Gastrocnemius medialis (tissue), 4 donors: ENCODE results near the gene C5AR2.

Source experiments
- POLR2A ChIP-seq, 2 donors: fragments of 450-650 bp; IDR thresholded peaks; one replicate each; pipeline ENCODE4 v1.6.1; 2017; ENCODE audit warnings: antibody characterized with exemption in 2 of 2, mild to moderate bottlenecking in 2 of 2, moderate library complexity in 2 of 2
- TF ChIP-seq, protein P1 (sequence below), 5 experiments: fragments of 450-650 bp in 3 of 5; fragments of 200-600 bp in 2 of 5; sonication (generic) in 2 of 5; IDR thresholded peaks in 4 of 5; conservative IDR thresholded peaks in 1 of 5; 1 replicate in 4 of 5; 2 replicates in 1 of 5; pipeline ENCODE4 v1.5.1; 2016 to 2019; ENCODE audit warnings: antibody characterized with exemption in 5 of 5, mild to moderate bottlenecking in 3 of 5, moderate library complexity in 3 of 5

DNA sequence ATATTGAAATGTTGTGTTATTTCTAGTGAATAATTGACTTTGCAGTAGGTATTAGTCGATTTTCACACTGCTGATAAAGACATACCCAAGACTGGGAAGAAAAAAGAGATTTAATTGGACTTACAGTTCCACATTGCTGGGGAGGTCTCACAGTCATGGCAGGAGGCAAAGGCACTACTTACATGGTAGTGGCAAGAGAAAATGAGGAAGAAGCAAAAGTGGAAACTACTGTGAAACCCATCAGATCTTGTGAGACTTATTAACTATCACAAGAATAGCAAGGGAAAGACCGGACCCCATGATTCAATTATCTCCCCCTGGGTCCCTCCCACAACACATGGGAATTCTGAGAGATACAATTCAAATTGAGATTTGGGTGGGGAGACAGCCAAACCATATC is 9.9 kb upstream of the C5AR2 start:
- TF ChIP-seq, protein P1, sequence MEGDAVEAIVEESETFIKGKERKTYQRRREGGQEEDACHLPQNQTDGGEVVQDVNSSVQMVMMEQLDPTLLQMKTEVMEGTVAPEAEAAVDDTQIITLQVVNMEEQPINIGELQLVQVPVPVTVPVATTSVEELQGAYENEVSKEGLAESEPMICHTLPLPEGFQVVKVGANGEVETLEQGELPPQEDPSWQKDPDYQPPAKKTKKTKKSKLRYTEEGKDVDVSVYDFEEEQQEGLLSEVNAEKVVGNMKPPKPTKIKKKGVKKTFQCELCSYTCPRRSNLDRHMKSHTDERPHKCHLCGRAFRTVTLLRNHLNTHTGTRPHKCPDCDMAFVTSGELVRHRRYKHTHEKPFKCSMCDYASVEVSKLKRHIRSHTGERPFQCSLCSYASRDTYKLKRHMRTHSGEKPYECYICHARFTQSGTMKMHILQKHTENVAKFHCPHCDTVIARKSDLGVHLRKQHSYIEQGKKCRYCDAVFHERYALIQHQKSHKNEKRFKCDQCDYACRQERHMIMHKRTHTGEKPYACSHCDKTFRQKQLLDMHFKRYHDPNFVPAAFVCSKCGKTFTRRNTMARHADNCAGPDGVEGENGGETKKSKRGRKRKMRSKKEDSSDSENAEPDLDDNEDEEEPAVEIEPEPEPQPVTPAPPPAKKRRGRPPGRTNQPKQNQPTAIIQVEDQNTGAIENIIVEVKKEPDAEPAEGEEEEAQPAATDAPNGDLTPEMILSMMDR (IDR thresholded peaks at IDR 0.05 in 4 of 5, conservative IDR thresholded peaks at IDR 0.05 in 1 of 5), result no peak
- no peak for TF ChIP-seq POLR2A (IDR thresholded peaks at IDR 0.05)
